Urinary bladder (tissue), 4 donors: ENCODE data around the gene ARAP2. TPM values are rescaled to one million over a fixed set of nuclear protein-coding genes. Genes with fewer than 3 reads are reported as not detected.
"Not testable (repeated sequence)": the region's sequence is repeated elsewhere in the genome, so short reads cannot be mapped to it uniquely, and the experiment has no call there.

ENCODE experiments used
- DNase-seq: peaks from one replicate; pipeline ENCODE4 v3.0.0-alpha.2; 2015; ENCODE audit errors: extremely low spot score
- H3K27ac ChIP-seq: one replicate; pipeline ENCODE4 v1.5.1; 2013; ENCODE audit warnings: low read depth, mild to moderate bottlenecking, moderate library complexity
- H3K36me3 ChIP-seq: one replicate; pipeline ENCODE4 v1.6.1; 2013; ENCODE audit warnings: mild to moderate bottlenecking, moderate library complexity; ENCODE audit not compliant: insufficient read depth
- H3K4me1 ChIP-seq: one replicate; pipeline ENCODE4 v1.6.1; 2013; ENCODE audit warnings: mild to moderate bottlenecking, moderate library complexity; ENCODE audit not compliant: insufficient read depth
- H3K4me3 ChIP-seq: one replicate; pipeline ENCODE4 v1.5.1; 2013; ENCODE audit warnings: low read depth, low read length
- WGBS: extraction: QIAGEN DNeasy Blood & Tissue Kit; methylation state at CpG from one replicate; pipeline ENCODE4 v1.1.7; 2013; 5-methylcytosine and 5-hydroxymethylcytosine counted together
- polyA plus RNA-seq: library from polyadenylated mRNA; stranded (reverse); fragments of 200-250 nt; gene quantifications from one replicate; pipeline ENCODE4 v1.2.3, GENCODE V29; 2013
- total RNA-seq: library from RNA; depleted of rRNA; stranded (reverse); fragments of >200 nt; gene quantifications from one replicate; pipeline ENCODE4 v1.2.3, GENCODE V29; 2014
- donor health status: healthy with polysubstance abuse.
- donor health status: healthy.

Gene ARAP2
- total and polyA plus RNA-seq, 2 donors = 1.5 to 34.1 TPM

DNA sequence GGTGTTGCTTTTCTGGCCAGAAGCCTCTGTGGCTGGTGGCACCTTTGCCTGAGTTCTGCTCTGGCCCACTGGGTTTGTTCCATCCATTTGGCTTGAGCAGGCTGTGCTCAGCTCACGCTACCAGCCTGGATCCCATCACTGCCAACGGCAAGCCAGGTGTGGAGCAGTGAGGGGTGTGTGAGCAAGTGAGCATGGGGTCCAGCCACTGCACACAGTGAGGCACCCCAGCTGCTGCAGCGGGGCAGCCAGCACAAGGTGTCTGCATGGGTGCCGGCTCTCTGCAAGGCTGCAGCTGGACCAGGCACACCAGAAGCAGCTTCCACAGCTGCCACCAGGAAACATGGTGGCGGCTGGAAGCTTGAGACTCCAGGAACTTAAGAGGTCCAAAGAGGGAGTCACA is 46.8 kb downstream of the ARAP2 start:
- 93% methylated on average over 5 of the region's 5 CpGs for WGBS
- Histone ChIP-seq H3K4me3 (no peak overlapping the region), H3K4me1 (no peaks in the 10 kb centered on the region), H3K36me3 (no peaks in the 10 kb centered on the region), H3K27ac (no peak overlapping the region)
- DNase-seq = no peak

DNA sequence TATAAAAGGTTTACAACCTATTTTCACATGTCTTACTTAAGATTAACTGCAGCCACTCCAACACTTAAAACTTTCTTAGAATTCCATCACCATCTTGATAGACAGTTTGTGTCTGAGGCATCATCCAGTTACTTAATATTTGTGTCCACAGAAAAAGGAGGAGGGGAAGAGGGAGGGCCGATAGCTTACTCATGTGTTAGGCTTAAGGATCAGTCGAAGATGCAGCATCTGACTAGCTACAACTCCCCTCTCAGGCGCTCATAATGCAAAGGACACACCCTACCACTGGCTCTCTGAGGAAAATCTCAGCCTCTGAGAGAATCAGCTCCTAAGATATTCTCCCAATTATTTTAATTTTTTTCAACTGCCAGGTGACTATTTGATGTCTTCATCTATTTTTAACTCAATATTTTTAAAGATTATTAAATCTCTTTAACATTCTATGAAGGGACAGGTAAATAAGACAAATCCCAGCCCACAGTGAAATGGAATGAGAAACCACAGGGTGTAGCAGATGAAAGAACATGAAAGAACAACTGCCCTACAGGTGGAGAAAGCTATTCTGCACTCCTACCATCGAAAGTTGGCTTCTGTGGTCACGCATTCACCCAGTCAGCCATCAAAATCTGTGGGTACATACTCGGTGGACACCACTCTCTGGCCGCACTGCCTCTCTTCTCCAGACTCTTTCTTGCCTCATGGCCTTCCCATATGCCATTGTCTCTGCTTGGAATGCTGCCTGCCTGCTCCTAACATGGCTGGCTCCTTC is 48.0 kb downstream of the ARAP2 start:
- H3K4me1 ChIP-seq = no peaks in the 10 kb centered on the region
- 73% methylated on average over 7 of the region's 7 CpGs for WGBS

DNA sequence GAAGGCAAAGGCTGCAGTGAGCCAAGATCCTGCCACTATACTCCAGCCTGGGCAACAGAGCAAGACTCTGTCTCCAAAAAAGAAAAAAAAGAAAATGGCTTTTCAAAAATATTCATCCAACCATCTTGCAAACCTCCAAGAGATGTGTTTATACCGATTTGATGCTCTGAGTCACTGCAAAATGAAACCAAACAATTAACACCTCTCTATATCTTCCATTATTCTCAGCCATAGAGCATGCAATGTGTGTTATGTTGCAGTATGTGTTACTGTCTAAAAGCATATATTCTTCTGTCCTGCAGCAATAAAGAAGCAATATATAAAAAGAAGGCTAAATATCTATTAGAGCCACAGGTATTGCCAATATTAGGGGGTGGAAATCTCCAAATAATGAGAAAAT is 51.4 kb downstream of the ARAP2 start:
- no peak for DNase-seq
- Histone ChIP-seq H3K4me1 (no peaks in the 10 kb centered on the region), H3K36me3 (no peaks in the 10 kb centered on the region), H3K27ac (no peak overlapping the region), H3K4me3 (no peak overlapping the region)
- 85% methylated on average over 1 of the region's 1 CpG for WGBS

More for the DNA sequence above, 48.0 kb downstream of the ARAP2 start:
- H3K27ac ChIP-seq = no peak overlapping the region
- no peak overlapping the region for H3K4me3 ChIP-seq
- no peaks in the 10 kb centered on the region for H3K36me3 ChIP-seq
- no peak for DNase-seq

DNA sequence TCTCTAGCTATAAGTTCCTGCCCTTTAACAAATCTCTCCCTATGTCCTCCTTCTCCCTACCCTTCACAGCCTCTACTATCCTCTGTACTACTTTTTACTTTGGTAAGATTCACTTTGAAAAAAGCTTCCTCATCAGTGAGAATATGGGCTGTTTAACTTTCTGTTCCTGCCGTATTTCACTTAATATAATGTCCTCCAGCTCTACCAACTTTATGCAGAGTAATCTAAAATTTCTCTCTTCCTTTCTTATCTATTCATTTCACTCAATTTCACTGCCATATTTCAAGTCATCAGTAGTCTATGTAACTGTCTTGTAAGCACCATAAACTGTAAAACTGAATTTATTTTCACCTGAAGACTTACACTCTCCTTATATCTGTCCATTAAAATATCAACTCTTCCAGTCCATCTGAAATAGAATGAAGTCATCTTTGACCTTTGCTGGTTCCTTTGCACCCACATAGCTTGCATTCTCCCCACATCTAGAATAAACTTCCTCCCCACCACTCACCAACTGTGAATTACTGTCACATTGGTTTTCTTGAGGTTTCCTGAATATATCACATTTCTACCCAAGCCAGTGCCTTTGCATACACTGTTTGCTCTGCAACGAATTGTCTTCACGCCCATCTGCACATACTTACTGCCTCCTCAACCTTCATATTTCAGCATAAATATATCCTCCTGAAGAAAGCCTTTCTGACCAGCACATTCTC is 54.6 kb downstream of the ARAP2 start:
- Histone ChIP-seq H3K36me3 (no peaks in the 10 kb centered on the region), H3K4me3 (no peak overlapping the region), H3K4me1 (no peaks in the 10 kb centered on the region), H3K27ac (no peak overlapping the region)
- DNase-seq = no peak
- 65% methylated on average over 3 of the region's 3 CpGs for WGBS

DNA sequence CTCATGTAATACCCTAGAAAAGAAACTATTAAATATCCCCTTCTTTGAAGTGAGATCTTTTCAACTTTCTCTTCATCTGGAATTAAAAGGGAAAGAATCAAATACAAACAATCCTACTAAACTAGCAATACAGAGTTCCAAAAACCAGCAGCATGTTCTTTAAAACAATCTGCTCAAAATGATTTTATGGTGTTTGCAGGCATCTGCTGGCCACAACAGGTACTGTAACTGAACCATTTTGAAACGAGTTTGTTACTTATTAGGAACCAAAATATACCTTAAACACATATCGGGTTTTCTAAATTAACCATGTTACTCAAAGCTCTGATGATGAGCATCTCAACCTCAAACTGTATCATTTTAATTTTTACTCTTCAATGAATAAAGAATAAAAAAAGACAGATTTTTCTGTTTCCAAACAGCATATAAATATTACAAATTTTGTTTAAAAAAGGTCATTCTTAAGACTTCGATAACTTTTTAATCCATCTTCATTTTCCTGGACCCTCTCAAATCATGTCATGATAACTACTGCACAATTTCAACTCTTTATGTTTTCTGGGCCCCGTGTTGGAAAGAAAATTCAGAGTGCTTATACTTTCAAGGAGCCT is 56.5 kb downstream of the ARAP2 start:
- 57% methylated on average over 4 of the region's 4 CpGs for WGBS

DNA sequence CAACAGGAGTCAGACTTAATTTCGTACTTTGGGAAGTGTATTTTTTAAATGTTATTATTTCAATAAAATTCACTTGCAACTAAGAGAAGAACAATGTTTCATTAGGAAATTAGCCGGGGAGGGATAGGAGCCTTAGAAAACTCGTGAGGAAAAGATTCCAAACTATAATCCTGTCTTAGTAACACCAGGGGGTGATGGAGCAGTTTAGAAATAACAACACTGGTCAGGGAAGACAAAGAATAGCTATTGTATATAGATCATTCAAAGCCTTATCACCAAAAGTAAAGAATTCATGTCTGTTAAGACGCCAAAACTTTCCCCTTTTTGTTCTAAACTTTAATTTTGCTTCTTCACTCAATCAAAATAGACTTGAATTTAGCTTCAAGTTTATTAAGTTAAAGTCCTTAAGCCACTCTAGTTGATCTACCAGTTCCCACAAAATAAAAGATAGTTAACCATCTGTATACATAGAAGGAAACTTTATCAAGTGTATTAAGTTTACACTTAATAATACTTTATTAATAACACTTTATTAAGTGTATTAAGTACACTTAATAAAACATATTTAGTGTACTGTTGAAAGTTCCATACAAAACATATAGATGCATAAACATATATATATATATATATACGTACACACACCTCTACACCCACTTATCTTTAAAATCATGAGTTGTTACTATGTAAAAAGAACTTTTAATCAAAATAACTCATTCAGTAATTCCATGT is 60.5 kb downstream of the ARAP2 start:
- Histone ChIP-seq H3K4me3 (no peak overlapping the region), H3K27ac (no peak overlapping the region), H3K36me3 (no peaks in the 10 kb centered on the region), H3K4me1 (no peaks in the 10 kb centered on the region)
- DNase-seq = no peak
- WGBS = 70% methylated on average over 5 of the region's 5 CpGs

More for the DNA sequence above, 56.5 kb downstream of the ARAP2 start:
- Histone ChIP-seq H3K4me1 (no peaks in the 10 kb centered on the region), H3K27ac (no peak overlapping the region), H3K4me3 (no peak overlapping the region), H3K36me3 (no peaks in the 10 kb centered on the region)
- DNase-seq = peak; percentile 4

DNA sequence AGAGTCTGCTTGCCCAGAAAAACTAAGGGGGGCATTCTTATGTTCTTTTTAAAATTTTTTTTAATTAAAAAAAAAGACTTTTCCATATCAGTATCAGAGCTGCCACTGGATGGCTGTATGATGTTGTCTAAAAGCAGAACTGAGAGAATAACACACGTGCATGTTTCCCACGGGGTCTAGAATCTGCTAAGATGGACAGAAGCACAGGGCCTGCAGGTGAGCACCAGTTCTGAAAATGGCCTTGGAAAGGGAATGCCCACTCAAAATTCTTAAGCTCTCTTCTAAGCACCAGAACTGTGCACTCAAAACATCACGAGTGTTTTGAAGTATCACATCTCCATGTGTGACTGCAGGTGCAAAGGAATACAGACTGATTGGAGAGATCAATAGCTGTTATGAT is 61.1 kb downstream of the ARAP2 start:
- WGBS = 80% methylated on average over 3 of the region's 3 CpGs

DNA sequence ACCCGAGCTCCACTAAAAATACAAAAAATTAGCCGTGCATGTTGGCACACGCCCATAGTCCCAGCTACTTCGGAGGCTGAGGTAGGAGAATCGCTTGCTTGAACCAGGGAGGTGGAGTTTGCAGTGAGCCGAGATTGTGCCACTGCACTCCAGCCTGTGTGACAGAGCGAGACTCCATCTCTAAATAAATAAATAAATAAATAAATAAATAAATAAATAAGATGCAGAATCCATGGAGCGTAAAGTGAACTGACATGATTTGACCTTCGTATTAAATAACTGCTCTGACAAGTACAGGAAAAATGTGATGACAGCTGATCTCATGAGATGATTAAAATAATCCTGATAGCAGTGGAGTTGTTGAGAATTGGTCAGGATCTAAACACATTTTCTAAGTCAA is 62.0 kb downstream of the ARAP2 start:
- not testable (repeated sequence) for H3K4me3 ChIP-seq, H3K36me3 ChIP-seq, H3K4me1 ChIP-seq, H3K27ac ChIP-seq, DNase-seq
- WGBS = 97% methylated on average over 9 of the region's 9 CpGs

More for the DNA sequence above, 61.1 kb downstream of the ARAP2 start:
- no peaks in the 10 kb centered on the region for H3K36me3 ChIP-seq
- no peaks in the 10 kb centered on the region for H3K4me1 ChIP-seq
- no peak overlapping the region for H3K27ac ChIP-seq
- H3K4me3 ChIP-seq = no peak overlapping the region
- DNase-seq = no peak

DNA sequence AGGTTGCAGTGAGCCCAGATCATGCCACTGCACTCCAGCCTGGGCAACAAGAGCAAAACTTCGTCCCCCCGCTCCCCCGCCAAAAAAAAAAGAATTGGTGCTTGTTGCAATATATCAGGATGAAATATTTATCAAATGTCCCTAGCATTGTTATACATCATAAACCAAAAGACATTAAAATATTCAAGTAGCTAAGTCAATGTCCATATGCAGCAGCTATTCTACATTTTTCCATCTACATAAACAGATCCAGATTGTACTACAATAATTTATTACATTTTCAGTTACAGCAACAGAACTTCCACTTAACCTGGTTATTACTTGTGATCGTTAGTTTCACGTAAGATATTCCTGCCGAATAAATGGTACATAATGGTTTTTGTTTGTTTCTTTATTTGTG is 64.1 kb downstream of the ARAP2 start:
- no peak overlapping the region for H3K4me3 ChIP-seq
- no peaks in the 10 kb centered on the region for H3K36me3 ChIP-seq
- 92% methylated on average over 6 of the region's 6 CpGs for WGBS
- DNase-seq = no peak
- no peaks in the 10 kb centered on the region for H3K4me1 ChIP-seq
- no peak overlapping the region for H3K27ac ChIP-seq

DNA sequence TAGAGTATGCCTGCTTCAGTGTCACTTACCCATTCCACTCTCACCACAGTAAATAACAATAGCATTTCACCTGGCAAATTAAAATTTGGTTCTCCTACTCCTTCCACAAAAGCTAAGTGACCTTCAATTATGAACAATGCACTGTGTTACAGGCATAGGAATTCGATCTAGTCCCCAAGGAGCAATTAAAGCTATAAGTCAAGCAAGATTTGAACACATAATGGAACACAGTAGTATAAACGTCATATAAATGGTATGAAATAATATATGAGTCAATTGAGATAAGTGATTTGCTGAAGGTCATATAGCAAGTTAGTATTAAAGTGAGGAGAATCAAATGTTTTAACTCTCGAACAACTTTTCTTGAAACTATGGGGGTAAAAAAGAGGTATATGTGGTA is 65.8 kb downstream of the ARAP2 start:
- 71% methylated on average over 3 of the region's 3 CpGs for WGBS
- no peak overlapping the region for H3K4me3 ChIP-seq
- no peaks in the 10 kb centered on the region for H3K36me3 ChIP-seq
- no peaks in the 10 kb centered on the region for H3K4me1 ChIP-seq
- H3K27ac ChIP-seq = no peak overlapping the region
- DNase-seq = no peak

DNA sequence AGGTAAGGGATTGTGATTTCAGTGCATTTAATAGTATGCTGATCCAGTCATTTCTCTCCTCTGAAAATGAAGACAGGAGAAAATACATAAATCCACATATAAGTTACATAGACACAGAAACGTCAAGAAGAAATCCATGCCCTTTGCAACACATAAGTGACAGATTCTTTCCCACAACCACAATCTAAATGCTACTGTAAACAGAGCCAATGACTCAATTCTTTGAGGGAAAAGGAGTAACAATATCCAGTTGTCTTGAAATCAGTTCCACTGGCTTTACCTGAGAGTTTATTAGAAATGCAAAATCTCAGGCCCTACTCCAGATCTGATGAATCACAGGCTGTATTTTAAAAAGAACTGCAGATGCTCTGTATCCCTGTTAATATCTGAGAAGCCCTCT is 66.4 kb downstream of the ARAP2 start:
- WGBS = 49% methylated on average over 1 of the region's 1 CpG
- DNase-seq = no peak
- Histone ChIP-seq H3K4me1 (no peaks in the 10 kb centered on the region), H3K36me3 (no peaks in the 10 kb centered on the region), H3K4me3 (no peak overlapping the region), H3K27ac (no peak overlapping the region)

DNA sequence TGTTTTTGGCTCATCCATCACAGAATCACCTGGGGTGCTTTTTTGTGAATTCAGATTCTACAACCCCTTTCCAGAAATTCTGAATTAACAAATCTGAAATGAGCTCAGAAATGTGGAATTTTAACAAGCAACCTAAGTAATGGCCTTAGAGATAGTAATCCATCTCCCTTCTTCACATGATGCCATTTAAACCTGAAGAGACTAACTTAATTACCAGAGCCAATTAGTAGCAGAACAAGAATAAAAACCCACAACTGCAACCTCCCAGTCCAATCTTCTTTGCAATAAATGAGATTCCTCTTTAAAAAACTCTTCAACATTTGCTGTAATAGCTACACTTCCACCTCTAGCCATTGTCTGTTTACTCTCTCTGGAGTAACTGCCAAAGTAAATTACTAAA is 69.7 kb downstream of the ARAP2 start:
- Histone ChIP-seq H3K36me3 (no peaks in the 10 kb centered on the region), H3K4me1 (no peaks in the 10 kb centered on the region), H3K27ac (no peak overlapping the region), H3K4me3 (no peak overlapping the region)
- no peak for DNase-seq

DNA sequence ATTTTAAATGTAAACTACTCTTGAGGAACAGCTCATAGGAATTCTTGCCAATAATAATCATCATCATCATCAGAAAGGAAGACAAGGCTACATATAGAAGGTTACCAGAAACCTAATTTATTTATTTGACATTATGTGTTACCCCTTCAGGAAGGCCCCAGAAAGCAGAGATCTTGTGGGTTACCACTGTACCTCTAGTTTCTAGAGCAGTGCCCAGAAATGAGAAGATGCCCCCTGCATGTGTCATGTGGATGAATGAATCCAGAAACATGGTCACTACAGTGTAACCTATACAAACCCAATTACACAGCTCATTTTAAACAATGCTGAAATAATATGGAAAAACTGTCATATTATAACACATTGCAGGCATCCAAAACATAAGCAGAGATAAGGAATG is 70.4 kb downstream of the ARAP2 start:
- H3K27ac ChIP-seq = no peak overlapping the region
- no peaks in the 10 kb centered on the region for H3K36me3 ChIP-seq
- H3K4me3 ChIP-seq = no peak overlapping the region
- no peak for DNase-seq
- H3K4me1 ChIP-seq = no peaks in the 10 kb centered on the region
